ENCODE data around the gene UTP20.

- TF ChIP-seq CTCF (IDR thresholded peaks at IDR 0.05) (no peak), POLR2A (IDR thresholded peaks at IDR 0.05) (no peak)
These were observed 135.3 kb downstream of the UTP20 start for GRCh38 chr12:101415228-101415627.
